Measurements from ENCODE around the gene GATAD2A. TPM values are rescaled to one million over a fixed set of nuclear protein-coding genes. Genes with fewer than 3 reads are reported as not detected.

Gene GATAD2A
- total and polyA plus RNA-seq, 2 of the 8 experiments (the other 6 are each of a cell fraction or from before 2014, with no cell fraction given), result 38.4 to 205 TPM

GRCh38 chr19:19371059-19371458 lies 34.4 kb upstream of the GATAD2A start:
- no peak overlapping the region for H3K23ac ChIP-seq (ENCODE audit: insufficient read length)
- H3K36me3 ChIP-seq (ENCODE audit: control insufficient read depth in 2 of 4, insufficient read depth in 4 of 4, low read length in 3 of 4), result no peaks in the 10 kb centered on the region
- TF ChIP-seq POLR2AphosphoS5 (IDR thresholded peaks at IDR 0.05; ENCODE audit: low read depth, low read length), result no peak
- TF ChIP-seq PHF8 (conservative IDR thresholded peaks at IDR 0.05; ENCODE audit: low read depth, low read length), result no peak
- TF ChIP-seq JUND (IDR thresholded peaks at IDR 0.05; ENCODE audit: low read length), result no peak
- no peak for TF ChIP-seq CHD2 (IDR thresholded peaks at IDR 0.05; ENCODE audit: low read length)
- TF ChIP-seq TEAD4 (IDR thresholded peaks at IDR 0.05; ENCODE audit: low read depth, low read length), result no peak
- H3K4ac ChIP-seq (replicated peaks; ENCODE audit: insufficient read length, low read depth, low read length), result no peak overlapping the region
- peaks cover 0 to 2% (median 0%) of the 10 kb centered on the region in 4 experiments; a peak in 4 of 7 replicates for H3K4me1 ChIP-seq (replicated peaks in 1 of 4; ENCODE audit: control insufficient read depth in 3 of 4, insufficient read depth in 4 of 4, low read length in 3 of 4)
- H4K91ac ChIP-seq (replicated peaks; ENCODE audit: insufficient read length, low read length), result no peak overlapping the region
- no peak overlapping the region for H4K8ac ChIP-seq (ENCODE audit: extremely low read depth, insufficient read depth, low read length)
- no peaks in the 10 kb centered on the region for H4K20me1 ChIP-seq (replicated peaks in 1 of 2; ENCODE audit: control insufficient read depth in 1 of 2, insufficient read depth in 2 of 2, low read length in 2 of 2)
- no peaks in the 10 kb centered on the region for H3K79me2 ChIP-seq (ENCODE audit: control insufficient read depth in 1 of 2, insufficient read depth in 2 of 2, low read length in 2 of 2)
- no peak overlapping the region for H2AK5ac ChIP-seq (ENCODE audit: low read depth, low read length)
- H2BK15ac ChIP-seq (ENCODE audit: low read length), result no peak overlapping the region
- FAIRE-seq (no peak), DNase-seq (ENCODE audit: low read depth in 1 of 2, low spot score in 2 of 2) (no peak)
- H3K4me3 ChIP-seq (ENCODE audit: extremely low read depth in 1 of 4, insufficient read depth in 2 of 4, low read depth in 3 of 4, low read length in 4 of 4), result no peak overlapping the region
- H3K27me3 ChIP-seq (replicated peaks in 1 of 4; ENCODE audit: control insufficient read depth in 3 of 4, extremely low read depth in 1 of 4, insufficient read depth in 3 of 4, low read length in 3 of 4), result no peaks in the 10 kb centered on the region
- H2BK12ac ChIP-seq (ENCODE audit: low read depth, low read length), result no peak overlapping the region
- WGBS, 2 experiments (ENCODE audit: extremely low coverage in 1 of 2, insufficient coverage in 1 of 2, insufficient read length in 1 of 2, insufficient replicate concordance in 2 of 2, low coverage in 1 of 2, low lambda C conversion rate in 2 of 2, missing lambda C conversion rate in 1 of 2), result 83% methylated on average over 8 of the region's 8 CpGs; no CpG with 5 or more reads in 1 of the 2 experiments
- no peak overlapping the region for H3K27ac ChIP-seq (ENCODE audit: low read depth, low read length)
- POLR2A ChIA-PET (ENCODE audit: partially characterized antibody), result no interaction called here
- H3K9me3 ChIP-seq (ENCODE audit: insufficient read depth in 2 of 2, low read depth in 1 of 2, low read length in 1 of 2), result no peaks in the 10 kb centered on the region
- no peaks in the 10 kb centered on the region for H3K23me2 ChIP-seq (ENCODE audit: low read depth, low read length)
- H3K79me1 ChIP-seq (ENCODE audit: low read depth, low read length), result no peaks in the 10 kb centered on the region
- CTCF ChIA-PET (ENCODE audit: partially characterized antibody), result interaction anchor here (1.3 to 1.7 kb wide), 2 partner anchors 9 to 120 kb away, joined by 4 to 5 read pairs; no protein-coding TSS in a partner anchor
- H3K18ac ChIP-seq (ENCODE audit: extremely low read depth, low read length), result no peak overlapping the region
- no peak overlapping the region for H4K5ac ChIP-seq (ENCODE audit: insufficient read length, low read depth, low read length)
- no peak overlapping the region for H3K14ac ChIP-seq (ENCODE audit: insufficient read length)
- H2BK20ac ChIP-seq (ENCODE audit: low read length), result 0 out of 2 replicates have a peak overlapping the region, but pooled peaks have one; percentile 10
- no peak overlapping the region for H2AFZ ChIP-seq (ENCODE audit: low read length)
- H3K56ac ChIP-seq (replicated peaks; ENCODE audit: insufficient read length, low read depth, low read length), result no peak overlapping the region
- no peak overlapping the region for H2BK5ac ChIP-seq (ENCODE audit: low read depth, low read length)
- H3K9ac ChIP-seq (replicated peaks in 1 of 4; ENCODE audit: extremely low read depth in 1 of 4, low read depth in 3 of 4, low read length in 3 of 4), result no peak overlapping the region
- no peak overlapping the region for H3K4me2 ChIP-seq (ENCODE audit: insufficient read depth in 1 of 2, low read depth in 2 of 2, low read length in 2 of 2)
- H2BK120ac ChIP-seq (replicated peaks; ENCODE audit: low read depth, low read length), result no peak overlapping the region

Data from H1 (cell line).